PC-9 (cell line): Measurements from ENCODE around the gene SIRPA.

Experiments used
- EZH2 ChIP-seq: fragments of 200-600 bp; sonication (generic); IDR thresholded peaks from 2 replicates; pipeline ENCODE4 v1.8.0; 2017; ENCODE audit warnings: antibody characterized with exemption, low read depth
- TF ChIP-seq, protein P1 (sequence below): fragments of 200-600 bp; sonication (generic); conservative IDR thresholded peaks from 2 replicates; pipeline ENCODE4 v1.6.1; 2017; ENCODE audit warnings: mixed run types, antibody characterized with exemption, mild to moderate bottlenecking, moderate library complexity

DNA sequence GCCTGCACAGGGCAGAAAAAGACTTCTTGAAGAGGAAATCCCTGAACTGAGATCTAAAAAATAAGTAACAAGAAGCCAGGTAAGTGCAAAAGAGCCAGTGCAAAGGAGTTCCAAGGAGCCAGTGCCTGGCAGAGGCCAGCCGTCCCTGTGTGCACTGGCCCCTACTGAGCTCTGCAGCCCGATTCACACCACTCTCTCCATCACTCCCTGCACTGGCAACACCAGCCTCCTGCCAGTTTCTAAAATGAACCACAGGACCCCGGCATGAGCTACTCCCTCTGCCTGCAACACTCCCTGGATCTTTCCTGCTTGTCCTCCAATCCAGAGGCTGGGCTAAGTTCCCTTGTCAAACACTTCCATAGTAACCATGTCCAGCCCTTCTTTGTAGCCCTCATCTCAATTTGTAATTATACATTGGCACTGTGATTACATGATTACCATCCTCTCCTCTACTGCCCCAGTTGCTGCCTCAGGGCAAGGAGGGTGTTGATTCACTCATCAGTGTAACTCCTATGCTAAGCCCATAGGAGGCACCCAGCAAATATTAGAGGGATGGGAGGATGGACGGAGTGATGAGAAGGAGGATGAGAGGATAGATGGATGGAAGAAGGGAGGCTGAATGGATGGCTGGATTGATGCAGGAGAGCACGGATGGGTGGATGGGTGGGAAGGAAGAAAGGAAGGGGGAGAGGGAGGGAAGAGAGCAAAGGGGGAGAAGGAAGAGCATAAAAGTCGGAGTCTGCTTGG is 49.3 kb downstream of the SIRPA start:
- TF ChIP-seq, protein P1, sequence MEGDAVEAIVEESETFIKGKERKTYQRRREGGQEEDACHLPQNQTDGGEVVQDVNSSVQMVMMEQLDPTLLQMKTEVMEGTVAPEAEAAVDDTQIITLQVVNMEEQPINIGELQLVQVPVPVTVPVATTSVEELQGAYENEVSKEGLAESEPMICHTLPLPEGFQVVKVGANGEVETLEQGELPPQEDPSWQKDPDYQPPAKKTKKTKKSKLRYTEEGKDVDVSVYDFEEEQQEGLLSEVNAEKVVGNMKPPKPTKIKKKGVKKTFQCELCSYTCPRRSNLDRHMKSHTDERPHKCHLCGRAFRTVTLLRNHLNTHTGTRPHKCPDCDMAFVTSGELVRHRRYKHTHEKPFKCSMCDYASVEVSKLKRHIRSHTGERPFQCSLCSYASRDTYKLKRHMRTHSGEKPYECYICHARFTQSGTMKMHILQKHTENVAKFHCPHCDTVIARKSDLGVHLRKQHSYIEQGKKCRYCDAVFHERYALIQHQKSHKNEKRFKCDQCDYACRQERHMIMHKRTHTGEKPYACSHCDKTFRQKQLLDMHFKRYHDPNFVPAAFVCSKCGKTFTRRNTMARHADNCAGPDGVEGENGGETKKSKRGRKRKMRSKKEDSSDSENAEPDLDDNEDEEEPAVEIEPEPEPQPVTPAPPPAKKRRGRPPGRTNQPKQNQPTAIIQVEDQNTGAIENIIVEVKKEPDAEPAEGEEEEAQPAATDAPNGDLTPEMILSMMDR: no peak
- TF ChIP-seq EZH2: no peak
